ENCODE measurements around the gene RAB5IF.
"Not testable (repeated sequence)": the region's sequence is repeated elsewhere in the genome, so short reads cannot be mapped to it uniquely, and the experiment has no call there.

The RAB5IF gene

DNA sequence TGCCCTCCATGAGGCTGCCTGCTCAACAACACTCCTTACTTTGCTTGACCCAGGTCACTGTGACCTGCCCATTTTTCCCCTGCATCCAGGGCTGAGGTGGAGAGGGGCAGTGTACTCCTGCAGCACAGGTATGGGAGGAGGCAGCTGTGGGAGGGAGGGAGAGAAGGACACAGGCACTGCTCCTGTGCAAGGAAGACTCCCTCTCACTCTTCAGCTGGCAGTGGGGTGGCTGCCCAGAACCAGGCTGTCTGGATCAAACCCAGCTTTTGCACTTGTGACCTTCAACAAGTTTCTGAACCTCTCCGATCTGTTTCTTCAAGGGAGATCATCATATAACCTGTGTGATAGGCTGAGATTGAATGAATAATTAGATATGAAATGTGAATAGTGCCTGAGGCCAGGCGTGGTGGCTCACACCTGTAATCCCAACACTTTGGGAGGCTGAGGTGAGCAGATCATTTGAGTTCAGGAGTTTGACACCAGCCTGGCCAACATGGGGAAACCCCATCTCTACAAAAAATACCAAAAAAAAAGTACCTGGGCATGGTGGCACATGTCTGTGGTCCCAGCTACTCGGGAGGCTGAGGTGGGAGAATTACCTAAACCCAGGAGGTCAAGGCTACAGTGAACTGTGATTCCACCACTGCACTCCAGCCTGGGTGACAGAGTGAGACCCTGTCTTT is 18.1 kb upstream of the RAB5IF start:
- DNase-seq, result no peak

DNA sequence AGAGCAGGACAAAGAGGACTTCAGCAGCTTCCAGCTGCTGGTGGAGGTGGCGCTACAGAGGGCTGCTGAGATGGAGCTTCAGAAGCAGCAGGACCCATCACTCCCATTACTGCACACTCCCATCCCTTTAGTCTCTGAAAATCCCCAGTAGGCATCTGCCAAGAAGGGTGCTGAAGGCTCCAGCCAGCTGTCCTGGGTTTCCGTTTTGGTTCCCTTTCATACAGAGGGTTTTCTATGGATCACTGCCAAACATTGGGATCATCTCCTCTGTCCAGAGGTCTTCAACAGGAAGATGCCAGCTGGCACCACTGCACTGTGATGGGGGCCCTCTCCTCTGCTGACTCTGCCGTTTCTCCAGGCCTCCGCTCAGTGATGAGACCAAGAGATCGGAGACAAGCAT is 14.3 kb upstream of the RAB5IF start:
- peak; percentile 49 for DNase-seq

DNA sequence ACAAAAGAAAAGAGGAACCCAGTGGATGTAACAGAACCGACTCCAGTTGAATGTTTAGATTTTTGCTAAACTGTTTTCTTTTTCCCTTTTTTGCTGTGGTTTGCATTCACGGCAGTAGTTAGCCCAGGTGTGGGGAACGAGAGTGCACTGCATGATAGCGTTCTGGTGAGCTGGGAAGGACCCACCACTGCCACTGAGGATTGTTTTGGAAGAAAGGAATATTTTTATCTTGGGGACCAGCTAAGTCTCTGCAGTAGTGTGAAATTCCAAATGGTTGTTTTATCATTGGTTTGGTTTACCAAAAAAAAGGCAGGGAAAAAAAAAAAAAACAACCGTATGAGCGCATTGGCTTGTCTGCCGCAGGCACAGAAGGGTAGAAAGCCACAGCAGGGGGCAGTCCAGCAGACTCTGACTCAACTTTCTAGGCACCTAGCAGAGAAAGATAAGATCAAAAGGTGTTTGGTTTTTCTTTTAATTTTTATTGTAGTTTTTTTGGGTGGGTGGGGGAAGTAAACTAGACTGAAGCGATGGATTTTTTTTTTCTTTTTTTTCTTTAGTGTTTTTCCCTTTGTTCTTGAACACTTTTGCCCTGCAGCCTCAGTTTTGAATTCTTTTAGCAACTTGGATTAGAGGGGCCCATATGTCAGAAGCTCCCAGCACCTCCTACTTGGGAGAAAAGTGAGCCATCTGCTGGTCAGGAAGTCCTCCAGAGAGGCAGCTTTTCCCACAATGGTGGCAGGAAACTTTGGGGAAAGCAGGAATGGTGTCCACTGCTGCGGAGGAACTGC is 13.5 kb upstream of the RAB5IF start:
- DNase-seq, result peak; percentile 9

DNA sequence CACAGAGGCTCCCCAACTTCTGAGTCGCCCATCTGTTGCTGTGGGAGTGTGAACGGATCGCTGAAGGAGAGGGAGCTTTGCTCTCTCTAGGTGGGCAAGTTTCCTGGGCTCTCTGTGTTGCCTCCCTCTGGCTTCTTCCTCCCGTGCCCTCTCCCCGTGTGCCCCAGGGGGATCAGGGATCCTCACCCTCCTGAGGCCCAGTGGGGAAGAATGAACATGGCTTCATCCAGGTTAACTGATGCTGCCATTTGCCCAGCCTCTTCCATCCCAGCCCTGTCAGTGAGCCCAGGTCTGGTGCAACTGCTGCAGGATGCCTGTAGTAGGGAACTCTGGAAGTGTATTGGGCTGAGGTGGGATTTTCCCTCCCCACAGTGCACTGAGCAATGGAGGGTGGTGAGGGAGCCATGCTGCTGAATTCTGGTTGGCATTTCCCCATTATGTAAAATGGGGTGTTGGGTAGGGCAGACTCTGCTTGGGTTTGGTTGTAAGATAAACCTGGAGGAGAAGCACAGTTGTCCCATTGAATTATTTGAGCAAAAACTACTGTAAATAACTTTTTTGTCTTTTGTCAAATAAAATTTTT is 12.1 kb upstream of the RAB5IF start:
- no peak for DNase-seq

DNA sequence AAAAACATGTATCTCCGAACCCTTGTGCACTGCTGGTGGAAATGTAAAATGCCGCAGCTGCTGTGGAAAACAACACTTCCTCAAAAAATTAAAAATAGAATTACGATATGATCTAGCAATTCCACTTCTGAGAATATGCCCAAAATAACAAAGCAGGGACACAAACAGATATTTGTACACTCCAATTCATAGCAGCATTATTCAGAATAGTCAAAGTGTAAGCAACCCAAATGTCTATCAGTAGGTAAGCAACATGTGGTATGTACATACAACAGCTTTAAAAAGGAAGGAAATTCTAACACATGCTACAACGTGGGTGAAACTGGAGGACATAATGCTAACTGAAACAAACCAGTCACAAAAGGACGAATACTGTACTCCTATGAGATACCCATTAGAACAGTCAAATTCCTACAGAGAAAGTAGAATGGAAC is 5.7 kb upstream of the RAB5IF start:
- no peak for DNase-seq

DNA sequence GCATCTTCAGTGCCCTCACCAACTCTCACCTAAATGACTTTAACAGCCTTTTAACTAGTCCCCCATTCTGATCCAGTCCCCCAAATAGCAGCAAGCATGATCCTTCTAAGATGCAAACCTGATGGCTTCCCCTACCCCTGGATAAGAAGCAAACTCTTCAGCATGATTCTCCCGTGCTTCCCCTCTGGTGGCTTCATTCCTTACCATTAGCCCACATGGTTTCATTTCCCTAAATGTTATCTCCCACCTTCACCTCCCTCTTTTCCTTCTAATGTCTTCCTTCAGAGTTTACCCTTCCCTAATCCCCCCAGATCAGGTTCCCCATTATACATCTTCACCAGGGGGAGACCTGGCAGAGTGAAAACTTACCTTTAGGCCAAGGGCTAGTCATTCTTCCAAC is 4.0 kb upstream of the RAB5IF start:
- no peak for DNase-seq

DNA sequence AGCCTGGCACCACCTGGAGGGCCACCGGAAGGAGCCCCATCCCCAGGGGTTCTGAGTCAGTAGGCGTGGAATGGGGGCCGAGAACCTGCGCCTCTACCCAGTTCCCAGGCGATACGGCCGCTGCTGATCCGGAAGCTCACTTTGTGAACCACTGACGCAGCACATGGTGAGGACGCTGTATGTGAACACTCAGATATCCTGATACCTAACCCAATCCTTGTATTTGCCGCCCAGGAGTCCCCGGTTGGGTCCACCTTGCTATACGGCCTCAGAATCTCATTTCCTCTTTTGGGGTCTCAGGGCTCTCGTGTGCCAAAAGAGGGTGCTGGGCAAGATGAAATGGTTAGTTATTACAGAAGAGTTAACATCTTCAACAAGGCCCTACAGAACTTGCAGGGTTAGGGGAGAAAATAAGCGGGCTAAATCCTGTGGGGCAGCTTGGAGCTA is 604 bp upstream of the RAB5IF start:
- no peak for DNase-seq

DNA sequence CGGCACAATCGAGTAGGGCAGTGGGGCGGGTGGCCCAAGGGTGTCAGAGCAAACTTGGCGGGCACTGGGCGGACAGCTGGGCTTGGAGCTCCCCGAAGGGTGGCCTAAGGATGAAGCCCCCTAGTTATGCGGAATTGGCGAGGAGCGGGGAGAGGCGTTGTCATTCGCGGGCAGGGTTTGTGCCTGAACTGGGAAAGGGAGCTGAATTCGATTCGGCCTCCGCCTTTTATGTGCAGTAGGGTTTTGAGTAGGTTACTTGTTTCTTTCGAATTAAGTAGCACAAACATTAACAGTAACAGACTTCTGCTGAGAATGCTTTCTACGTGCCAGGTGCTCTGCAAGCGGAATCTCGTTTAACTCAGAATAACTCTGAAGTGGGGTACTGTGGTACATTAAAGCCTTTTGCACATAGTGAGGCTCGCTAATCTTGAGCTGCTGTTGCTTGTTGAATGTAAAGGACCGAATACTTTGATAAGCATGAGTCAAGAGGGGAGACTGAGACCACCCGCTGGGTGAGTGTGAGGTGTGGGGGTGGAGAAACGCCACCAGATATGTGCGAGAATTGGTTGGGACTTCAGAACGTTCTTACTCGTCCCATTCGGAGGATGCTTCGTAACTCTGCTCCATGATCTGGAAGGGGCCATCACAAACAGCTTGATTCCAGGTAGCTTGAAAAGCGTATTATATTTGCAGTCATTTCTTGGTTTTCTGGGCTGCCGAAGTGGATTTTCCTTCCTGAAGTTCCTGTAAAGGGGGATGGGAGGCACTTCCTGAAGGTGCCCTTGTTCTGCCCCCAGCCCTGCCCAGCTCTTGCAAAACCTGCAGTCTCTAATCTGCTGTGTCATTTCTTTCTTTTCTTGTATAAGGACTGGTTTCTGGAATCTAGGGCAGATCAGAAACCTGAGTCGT is 833 bp downstream of the RAB5IF start:
- no peak for DNase-seq

DNA sequence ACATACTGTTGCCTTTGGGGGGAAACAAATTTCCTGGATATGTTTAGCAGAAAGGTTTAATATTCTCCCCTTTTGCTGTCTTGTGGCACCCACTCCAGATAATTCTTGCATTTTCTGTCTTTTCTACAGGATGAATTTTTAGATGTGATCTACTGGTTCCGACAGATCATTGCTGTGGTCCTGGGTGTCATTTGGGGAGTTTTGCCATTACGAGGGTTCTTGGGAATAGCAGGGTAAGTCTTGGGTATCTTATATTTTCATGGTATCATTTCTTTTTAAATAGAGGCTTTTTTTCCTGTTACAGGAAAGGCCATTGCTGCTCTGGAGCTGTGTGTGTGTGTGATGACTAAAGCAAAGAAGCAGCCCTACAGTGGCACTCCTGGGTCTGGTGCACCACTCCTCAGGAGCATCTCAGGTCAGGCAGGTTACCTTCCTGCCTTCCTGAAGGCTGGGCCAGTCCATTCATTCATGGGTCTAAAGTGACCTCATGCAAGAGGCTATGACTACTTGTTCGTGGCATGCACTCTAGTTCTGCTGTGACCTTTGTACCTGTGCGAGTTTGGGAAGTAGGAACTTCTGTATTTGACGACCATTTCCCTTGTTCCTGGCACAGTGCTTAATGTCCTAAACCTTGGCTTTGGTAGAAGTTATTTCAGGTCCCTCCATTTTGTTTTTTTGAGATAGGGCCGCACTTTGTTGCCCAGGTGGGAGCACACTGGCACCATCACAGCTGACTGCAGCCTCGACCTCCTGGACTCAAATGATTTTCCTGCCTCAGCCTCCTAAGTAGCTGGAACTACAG is 2.2 kb downstream of the RAB5IF start:
- no peak for DNase-seq

DNA sequence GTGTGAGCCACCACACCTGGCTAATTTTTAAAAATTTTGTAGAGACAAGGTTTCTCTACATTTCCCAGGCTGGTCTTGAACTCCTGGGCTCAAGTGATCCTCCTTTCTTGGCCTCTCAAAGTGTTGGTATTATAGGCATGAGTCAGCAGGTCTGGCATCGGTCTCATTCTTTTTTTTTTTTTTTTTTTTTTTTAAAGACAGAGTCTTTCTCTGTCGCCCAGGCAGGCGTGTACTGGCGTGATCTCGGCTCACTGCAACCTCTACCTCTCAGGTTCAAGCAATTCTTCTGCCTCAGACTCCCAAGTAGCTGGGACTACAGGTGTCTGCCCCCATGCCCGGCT is 2.8 kb downstream of the RAB5IF start:
- not testable (repeated sequence) for DNase-seq

DNA sequence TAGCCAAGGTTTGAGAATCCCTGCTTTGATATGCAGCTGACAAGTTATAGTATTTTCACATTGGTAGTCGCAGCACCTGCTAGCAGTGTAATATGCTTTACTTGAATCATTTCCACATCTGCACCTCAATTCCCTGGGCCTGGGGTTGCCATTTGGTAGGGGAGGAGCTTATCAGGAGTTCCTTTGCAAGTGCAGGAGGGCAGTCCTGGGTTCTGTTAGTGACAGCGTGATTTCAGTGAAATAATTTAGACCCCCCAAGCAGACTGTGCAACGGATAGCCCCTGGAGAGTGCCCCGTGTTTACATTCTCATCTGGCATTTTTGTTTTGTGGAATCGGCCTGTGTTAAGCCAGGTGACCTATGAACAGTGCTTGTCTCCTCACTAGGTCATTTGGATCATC is 6.0 kb downstream of the RAB5IF start:
- no peak for DNase-seq

DNA sequence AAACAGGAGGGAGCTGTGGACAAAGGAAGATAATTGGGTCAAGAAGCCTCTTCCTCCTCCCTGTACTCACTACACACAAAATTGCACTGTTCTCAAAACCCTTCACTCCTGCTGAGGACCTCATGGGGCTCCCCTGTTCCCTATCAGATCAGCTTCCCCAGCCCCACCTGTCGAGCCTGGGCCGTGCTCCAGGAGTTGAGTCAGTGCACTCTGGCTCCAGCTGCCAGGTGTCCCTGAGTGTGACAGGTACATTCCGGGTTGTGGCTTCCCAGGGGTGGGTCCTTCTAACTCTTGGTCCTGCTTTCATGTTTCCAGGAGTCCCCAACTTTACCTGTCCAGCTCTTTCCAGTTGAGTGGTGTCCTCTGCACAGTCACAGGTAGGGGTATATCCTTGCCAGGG is 8.4 kb downstream of the RAB5IF start:
- DNase-seq, result no peak

DNA sequence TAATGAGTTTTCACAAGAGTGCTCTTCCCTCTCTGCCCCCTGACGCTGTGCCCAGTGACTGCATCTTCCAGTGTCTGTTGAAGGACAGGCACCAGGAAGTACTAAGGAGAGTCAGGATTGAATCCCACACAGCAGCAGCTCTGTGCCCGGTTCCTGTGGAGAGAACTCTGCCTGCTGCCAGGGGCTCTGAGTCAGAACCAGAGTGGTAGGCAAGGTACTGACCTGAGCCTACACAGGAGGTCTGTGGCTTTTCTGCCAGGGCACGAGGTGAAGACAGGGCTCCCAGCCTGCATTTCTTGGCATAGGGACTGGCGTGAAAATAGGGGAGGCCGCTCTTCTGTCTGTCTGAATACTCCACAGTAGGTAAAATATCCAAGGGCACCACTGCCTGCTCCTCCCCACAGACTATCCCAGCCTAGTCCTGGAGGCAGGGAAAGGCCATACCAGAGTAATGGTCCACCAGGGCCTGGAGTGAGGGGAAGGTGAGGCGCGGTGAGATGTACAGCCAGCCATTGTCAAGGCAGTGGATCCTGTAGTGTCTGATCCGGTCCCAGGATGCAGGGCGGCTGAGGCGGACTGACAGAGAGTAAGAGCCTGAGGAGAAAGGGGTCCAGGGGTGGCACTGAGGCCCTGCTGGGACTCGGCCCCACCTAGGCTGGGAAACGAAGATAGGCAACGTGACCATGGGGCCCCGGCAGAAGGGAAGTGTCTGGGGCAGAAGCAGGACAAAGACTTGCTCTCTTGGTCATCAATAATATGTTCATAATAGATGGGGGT is 9.4 kb downstream of the RAB5IF start:
- no peak for DNase-seq

DNA sequence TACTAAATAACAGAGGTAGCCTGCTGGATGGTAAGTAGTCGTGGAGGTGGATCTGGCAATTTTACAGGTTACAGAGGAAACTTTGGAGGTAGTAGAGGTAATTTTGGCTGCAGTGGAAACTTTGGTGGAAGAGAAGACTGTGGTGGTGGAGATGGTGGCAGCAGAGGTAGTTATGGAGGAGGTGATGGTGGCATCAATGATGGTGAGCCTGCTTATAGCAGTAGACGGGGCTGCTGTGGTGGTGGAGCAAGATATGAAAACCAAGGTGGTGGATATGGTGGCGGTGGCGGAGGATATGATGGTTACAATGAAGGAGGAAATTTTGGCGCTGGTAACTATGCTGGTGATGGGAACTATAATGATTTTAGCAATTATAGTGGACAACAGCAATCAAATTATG is 15.3 kb downstream of the RAB5IF start:
- DNase-seq, result no peak

DNA sequence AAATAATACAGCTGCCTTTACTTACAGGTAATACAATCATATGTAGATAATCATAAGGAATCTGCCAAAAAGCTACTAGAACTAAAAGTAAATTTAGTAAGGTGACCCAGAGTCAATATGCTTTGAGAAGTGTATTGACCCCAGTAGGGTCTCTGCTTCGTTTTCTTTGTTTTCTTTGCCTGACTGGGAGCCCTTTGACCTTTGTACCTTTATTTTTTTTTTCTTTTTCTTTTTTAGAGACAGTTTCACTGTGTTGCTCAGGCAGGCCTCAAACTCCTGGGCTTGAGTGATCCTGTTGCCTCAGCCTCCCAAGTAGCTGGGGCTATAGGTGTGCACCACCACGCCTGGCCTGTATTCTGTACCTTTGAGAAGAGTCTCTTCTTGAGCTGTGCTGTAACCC is 17.9 kb downstream of the RAB5IF start:
- no peak for DNase-seq

DNA sequence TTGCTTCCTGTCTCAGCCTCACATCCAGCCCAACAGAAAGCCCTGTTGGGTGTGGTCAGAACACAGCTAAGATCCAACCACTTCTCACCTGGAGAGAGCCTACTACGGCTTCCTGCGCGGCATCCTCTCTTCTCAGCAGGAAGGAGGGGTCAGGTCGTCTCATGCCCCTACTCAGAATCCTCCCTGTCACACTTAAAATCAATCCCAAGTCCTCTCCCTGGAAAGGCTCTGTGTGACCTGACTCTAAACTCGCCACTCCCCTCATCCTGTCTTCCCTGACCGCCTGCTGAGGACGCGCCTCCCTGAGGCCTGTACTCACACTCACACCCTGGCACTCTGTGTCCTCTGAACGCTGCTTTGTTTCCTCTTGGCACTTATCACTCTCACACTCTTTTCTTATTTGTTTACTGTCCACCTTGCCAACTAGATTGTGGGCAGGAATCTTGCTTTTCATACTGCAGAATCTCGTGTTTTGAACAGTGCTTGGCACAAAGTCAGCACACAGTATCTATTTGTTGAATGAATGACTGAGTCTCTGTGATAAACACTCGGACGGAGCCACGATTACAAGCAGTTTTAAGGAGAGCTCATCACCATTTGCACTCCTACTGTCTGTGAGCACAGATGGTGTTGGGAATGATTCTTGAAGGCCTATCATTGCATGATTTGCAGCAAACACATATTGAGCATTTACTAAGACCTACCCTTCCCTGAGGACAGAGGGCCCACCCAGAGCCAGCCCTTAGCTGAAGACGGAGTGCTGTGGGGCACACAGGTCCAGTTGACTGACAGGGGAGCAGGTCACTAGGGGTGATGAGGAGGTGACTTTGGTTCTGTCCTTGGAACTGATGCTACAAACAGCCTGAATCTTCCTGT is 18.7 kb downstream of the RAB5IF start:
- DNase-seq, result no peak

DNA sequence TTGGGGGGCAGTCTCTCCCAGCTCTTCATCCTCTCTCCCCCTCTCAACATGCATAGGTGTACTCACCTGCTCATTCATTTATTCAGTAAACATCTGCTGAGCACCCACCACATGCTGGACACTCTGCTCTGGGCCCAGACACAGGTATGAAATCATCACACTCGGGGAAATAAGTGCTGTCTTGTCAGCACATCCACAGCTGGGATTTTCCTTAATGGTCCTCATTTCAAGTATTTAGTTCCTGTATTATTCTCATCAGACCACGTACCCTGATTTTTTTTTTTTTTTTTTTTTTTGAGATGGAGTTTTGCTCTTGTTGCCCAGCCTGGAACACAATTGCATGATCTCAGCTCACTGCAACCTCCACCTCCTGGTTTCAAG is 19.4 kb downstream of the RAB5IF start:
- DNase-seq, result no peak

DNA sequence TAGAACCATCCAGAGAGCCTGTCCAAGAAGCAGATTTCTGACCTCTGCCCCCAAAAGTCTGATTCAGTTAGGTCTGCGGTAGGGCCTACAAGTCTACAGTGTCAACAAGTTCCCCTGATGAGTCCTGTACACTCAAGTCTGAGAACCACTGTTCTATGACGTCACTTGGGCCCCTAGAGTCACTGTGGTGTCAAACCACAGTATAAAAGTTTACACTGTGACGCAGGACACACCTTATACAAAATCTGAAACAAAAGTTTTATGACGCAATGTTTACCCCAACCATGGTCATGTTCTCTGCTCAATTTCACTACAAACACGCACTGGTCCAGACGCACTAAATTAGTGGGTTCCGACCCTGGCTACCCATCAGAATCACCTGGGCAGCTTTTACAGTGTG is 22.5 kb downstream of the RAB5IF start:
- no peak for DNase-seq

DNA sequence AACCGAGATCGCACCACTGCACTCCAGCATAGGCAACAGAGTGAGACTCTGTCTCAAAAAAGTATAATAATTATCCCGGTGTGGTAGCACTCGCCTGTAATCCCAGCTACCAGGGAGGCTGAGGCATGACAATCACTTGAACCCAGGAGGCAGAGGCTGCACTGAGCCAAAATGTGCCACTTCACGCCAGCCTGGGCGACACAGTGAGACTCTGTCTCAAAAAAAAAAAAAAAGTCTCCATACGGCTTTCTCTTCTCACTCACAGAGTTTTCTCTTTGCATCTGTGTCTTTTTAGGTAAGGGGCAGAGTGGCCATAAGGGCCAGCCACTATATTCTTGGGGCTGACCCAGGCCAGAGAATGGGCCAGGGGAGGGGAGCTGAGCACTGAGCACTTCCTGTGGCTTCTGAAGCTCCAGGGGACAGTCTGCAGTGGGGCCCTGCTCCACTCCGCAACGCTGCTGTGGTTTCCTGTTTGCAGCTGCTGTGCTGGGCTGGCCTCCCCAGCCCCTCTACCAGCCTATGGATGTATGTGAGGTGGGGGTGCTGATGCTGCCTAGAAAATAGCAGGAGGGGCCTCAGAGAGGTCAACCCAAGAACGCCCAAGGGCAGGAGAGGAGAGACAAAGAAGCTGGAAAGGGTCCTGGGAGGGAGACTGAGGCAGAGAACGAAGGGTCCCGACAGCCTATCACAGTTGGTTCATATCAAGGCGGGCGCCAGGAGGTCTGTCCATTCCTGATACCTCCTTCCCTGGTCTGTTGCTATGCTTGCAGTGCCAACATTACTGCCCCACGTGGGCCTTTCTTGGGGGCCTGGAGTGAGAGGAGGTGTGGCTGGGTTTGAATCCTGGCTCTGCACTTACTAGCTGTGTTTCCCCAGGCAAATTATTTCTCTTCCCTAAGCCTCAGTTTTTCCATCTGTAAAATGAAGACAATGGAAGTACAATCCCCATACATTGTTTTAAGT is 24.4 kb downstream of the RAB5IF start:
- no peak for DNase-seq
